Ramos (cell line): ENCODE results near the gene C6orf62.
"Not testable (repeated sequence)": the region's sequence is repeated elsewhere in the genome, so short reads cannot be mapped to it uniquely, and the experiment has no call there.

ENCODE experiments used
- in situ Hi-C: fragments of 300-500 bp; cut with MboI; formaldehyde crosslinking; loops from one replicate; pipeline ENCODE4 v1.14.3; 2022; ENCODE audit warnings: low sequenced_read_pairs; ENCODE audit not compliant: unreplicated experiment

C6orf62 gene

GRCh38 chr6:24743944-24744335 is 25.0 kb upstream of the C6orf62 start:
- in situ Hi-C loops: no loop called here

DNA sequence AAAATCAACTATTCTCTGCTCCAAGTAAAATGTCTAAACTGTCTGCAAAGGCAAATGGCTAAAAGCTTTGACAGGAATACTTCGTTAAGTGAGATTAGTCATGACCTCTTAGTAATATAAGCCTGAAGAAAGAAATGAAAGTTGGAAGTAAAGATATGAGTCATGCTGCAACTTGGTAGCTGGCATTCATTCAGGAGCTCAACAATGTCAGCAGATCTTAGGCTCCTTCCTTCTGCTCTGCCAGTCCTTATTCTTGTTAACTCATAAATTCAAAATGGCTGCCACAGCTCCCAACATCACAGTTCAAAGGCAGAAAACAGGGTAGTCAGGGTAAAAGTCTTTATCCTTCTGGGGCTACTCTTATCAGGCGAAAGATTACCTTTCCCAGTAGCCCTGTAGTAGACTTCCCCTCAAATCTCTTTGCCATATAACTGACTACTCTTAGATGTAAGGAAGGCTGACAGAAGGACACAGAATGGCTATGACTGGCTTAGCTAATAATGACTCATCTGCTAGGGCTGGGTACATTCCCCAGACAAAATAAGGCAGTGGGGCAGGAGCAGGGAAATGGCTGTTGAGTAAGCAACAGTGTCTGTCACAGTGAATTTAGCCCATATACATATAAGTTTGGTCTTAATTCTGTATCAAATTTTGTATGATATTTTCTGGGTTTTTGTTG is 24.4 kb upstream of the C6orf62 start:
- in situ Hi-C loops: no loop called here

GRCh38 chr6:24742216-24742738 is 23.3 kb upstream of the C6orf62 start:
- in situ Hi-C loops: no loop called here

GRCh38 chr6:24740861-24741260 is 21.9 kb upstream of the C6orf62 start:
- in situ Hi-C loops: no loop called here

DNA sequence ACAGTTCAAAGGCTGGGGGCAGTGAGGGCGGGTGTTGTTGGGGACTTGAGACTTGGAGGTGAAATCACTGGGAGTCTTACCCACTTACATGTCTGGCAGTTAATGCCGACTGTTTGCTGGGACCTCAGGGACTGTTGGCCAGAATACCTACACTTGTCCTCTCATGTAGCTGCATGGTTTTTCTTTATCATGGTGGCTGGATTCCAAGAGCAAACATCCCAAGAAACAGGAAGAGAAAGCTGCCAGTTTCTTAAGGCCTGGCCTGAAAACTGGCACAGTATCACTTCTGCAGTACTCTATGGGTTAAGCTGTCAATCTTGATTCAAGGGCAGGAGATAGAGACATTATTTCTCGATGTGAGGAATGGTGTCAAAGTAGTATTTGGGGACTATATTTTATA is 19.8 kb upstream of the C6orf62 start:
- in situ Hi-C loops: no loop called here

- in situ Hi-C loops: not testable (repeated sequence)
Measured at GRCh38 chr6:24734710-24735109, 15.8 kb upstream of the C6orf62 start.

GRCh38 chr6:24734166-24734565 is 15.2 kb upstream of the C6orf62 start:
- in situ Hi-C loops: no loop called here

DNA sequence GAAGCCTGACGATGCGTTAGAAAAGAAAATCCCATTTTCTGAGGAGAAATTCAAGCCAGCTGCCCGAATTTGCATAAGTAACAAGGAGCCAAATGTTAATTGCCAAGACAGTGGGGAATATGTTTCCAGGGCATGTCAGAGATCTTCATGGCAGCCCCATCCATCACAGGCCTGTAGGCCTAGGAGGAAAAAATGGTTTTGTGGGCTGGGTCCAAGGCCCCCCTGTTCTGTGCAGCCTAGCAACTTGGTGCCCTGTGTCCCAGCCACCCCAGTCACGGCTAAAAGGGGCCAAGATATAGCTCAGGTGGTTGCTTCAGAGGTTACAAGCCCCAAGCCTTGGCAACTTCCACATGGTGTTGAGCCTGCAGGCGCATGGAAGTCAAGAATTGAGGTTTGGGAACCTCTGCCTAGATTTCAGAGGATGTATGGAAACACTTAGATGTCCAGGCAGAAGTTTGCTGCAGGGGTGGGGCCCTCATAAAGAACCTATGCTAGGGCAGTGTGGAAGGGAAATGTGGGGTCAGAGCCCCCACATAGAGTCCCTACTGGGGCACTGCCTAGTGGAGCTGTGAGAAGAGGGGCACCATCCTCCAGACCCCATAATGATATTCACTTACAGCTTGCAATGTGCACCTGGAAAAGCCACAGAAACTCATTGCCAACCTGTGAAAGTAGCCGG is 12.6 kb upstream of the C6orf62 start:
- in situ Hi-C loops: not testable (repeated sequence)

DNA sequence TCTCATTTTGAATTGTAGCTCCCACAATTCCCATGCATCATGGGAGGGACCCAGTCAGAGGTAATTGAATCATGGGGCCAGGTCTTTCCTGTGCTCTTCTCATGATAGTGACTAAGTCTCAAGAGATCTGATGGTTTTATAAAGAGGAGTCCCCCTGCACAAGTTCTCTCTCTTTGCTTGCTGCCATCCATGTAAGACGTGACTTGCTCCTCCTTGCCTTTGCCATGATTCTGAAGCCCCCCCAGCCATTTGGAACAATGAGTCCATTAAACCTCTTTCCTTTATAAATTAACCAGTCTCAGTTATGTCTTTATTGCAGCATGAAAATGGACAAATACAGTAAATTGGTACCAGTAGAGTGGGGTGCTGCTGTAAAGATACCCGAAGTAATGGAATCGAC is 11.7 kb upstream of the C6orf62 start:
- in situ Hi-C loops: not testable (repeated sequence)

DNA sequence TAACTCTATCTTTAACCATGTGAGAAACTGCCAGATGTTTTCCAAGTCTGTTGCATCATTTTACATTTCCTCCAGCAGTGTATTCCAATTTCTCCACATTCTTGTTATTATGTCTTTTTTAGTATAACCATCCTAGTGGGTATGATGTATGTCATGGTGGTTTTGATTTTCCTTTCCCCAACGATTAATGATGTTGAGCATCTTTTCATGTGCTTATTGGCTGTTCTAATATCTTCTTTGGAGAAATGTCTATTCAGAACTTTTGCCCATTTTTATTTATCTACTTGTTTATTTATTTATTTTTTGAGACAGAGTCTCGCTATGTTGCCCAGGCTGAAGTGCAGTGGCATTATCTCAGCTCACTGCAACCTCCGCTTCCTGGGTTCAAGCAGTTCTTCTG is 4.3 kb upstream of the C6orf62 start:
- in situ Hi-C loops: no loop called here

- in situ Hi-C loops: no loop called here
Measured at GRCh38 chr6:24721461-24722215, 2.7 kb upstream of the C6orf62 start.

- in situ Hi-C loops: no loop called here
Measured at GRCh38 chr6:24720604-24721460, 1.9 kb upstream of the C6orf62 start.

DNA sequence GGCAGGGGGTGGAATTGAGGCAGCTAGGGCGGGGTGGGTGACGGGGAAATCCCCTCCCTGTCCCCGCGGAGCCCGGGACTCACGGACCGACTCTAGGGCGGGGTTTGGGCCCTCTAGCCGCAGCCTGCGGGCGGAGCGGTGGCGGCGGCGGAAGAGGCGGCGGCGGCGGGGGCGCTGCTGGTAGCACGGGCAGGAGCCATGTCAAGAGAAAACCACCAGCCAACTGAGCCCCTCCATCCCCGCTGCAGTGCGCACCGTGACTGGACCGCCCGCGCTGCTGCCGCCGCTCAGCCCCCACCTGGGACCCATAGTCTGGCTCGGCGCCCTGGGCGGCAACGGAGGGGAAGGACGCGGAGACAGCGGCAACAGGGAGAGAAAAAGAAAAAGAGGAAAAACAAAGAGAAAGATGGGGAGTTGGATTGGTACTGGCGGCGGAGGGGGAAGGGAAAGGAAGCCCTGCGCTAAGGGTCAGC is 1.2 kb upstream of the C6orf62 start:
- in situ Hi-C loops: no loop called here

DNA sequence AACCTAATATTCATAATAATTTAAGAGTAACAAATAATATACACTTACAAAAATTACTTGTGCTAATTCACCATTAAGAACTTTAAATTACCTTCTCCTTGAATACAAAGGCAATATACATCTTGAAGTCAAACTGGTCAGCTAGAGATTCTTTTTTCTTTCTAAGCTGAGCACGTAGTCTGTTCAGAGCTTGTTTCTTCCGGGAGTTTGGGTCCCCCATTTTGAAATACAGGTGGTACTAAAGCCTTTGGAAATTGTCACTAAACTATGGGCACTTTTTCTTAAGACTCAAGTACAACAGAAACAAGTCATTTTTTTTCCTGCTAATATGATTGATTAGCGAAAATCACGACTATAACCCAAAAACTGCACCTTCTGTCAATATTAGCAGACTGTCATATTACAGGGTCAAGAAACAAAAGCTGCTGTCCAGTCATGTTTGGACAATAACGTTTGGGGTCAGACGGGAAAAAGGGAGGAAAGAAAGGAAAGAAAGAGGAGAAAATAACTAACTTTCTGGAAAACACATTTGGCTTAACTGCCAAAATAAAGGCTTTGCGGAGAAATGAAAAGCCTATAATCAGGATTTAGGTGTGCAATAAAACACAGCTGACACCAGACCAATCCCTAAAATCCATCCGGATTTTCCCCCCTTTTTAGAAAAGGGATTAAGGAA is 367 bp downstream of the C6orf62 start:
- in situ Hi-C loops: no loop called here

- in situ Hi-C loops: not testable (repeated sequence)
Measured at GRCh38 chr6:24716602-24717148, 2.3 kb downstream of the C6orf62 start.

DNA sequence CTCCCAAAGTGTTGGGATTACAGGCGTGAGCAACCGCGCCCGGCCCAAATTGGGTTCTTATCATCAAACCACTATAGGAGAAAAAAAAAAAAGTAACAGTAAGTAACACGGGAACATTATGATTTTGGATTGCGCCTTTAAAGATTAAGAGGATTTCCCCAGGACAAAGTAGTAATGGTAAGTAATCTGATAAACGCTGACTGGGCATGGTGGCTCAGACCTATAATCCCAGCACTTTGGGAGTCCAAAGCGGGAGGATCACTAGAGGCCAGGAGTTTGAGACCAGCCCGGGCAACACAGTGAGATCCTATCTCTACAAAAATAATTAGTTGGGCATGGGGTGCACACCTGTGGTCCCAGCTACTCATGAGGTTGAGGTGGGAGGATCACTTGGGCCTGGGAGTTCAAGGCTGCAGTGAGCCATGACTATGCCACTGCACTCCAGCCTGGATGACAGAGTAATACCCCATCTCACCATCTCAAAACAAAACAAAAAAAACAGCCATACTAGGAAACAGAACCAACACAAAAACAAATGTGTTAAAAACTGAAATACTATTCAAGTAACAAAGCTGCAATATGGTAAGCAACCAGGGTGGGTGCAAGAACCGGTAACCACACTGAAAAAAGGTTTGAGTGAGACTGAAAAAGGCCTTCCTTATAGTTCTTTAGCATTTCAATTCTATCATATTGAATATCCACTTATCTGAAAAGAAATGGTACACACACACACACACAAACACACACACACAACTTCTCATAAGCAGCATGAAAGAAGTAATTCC is 8.2 kb downstream of the C6orf62 start:
- in situ Hi-C loops: no loop called here

- in situ Hi-C loops: no loop called here
Measured at GRCh38 chr6:24709014-24709711, 9.8 kb downstream of the C6orf62 start.

DNA sequence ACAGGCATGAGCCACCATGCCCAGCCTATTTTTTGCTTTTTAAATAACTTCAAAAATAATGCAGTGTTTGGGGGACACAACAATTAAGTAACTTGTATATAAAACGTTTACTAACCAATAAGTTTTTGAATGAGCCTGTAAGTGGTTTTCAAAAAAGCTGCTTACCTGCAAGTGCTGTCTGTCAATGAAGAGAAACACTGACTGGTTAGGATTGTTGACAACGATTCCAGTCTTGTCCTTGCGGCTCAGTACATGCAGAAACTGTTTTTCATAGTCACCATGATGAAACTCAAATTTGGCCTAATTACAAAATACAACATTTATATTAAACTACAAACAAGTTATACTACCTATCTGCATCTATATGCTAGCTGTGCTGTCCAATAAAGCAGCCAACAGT is 10.3 kb downstream of the C6orf62 start:
- in situ Hi-C loops: no loop called here
